ENCODE data around the gene ZP2. TPM values are rescaled to one million over a fixed set of nuclear protein-coding genes. Genes with fewer than 3 reads are reported as not detected.
"Not testable (repeated sequence)": the region's sequence is repeated elsewhere in the genome, so short reads cannot be mapped to it uniquely, and the experiment has no call there.

ZP2 gene
- not detected for total RNA-seq
- long read RNA-seq, result 0 reads

DNA sequence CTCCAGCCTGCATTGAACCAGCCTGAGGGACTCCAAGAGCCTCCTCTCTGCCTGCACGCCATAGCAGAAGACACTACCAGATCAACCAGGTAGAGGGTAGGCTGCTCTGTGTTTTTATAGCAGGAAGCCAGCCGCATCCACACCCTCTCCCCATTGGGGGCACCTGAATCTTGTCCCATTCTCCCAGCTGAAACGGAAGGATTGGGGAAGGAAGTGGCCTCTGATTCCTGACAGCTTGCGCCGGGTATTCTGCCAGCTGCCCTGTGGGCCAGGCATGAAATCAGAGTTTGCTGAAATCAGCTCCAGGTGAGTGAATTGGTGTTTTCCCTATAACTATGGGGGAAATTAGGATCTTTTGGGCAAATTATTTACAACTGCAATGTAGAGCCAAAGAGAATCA lies at the start of gene ZP2:
TSS of gene ZP2 (minus strand) at position 89 of the 400 bp plus-strand sequence. CDS start at position 62, 27 bp downstream.
- DNase-seq (no peak), ATAC-seq (no peak)
- intact Hi-C loops (cut with micrococcal nuclease), result no loop called here

DNA sequence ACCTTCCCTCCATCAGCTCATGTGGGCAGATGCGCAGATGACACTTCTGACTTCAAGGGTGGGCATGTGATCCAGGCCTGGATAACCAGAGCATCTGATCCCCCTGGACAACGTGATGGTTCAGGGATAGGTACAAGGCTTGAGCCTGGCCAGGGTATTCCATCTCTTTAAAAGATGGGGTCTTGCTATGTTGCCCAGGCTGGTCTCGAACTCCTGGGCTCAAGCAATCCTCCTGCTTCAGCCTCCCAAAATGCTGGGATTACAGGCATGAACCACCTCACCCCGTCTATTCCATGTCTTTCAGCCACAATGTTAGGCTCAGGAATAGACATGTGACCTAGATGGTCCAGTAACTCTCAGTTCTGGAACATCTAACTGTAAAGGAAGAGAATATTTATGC lies 45.9 kb upstream of the ZP2 start:
- DNase-seq (no peak), ATAC-seq (no peak)
- intact Hi-C loops (cut with micrococcal nuclease), result no loop called here

DNA sequence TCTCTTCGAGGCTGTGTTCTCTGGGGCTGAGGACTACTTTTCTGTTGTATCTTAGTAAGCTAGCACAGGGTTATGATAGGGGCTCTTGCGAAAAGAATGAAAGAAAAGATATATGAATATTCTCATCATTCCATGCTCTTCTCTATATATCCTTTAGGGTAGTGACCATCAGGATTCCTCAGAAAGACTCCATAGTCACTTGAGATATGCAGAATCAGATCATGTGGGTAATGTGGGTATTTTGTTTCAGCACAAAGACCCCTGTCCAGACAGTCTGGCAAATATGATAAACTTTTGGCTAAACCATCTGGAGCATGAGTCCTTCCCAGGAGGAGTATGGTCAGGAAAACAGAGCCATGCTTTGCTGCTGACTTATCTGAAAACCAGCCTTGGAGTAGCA lies 45.3 kb upstream of the ZP2 start:
- ATAC-seq, result no peak

DNA sequence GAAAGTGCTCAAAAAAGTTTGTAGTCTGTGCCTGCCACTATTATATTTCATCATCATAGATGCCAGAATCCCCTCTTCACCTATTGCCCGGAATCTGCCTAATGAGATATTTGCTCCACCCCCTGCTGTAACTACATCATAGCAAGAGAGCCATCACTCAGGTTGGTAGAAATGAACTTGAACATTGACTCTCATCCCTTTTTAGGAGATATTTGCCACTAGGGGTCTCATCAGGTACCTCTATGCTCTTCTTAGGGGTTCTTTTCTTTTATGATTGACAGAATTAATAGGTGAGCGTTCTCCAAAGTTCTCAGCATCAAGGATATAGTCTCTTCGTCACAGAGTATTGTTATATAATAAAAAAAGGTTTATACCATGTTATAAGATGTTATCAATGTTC lies 42.1 kb upstream of the ZP2 start:
- intact Hi-C loops (cut with micrococcal nuclease), result no loop called here
- DNase-seq, result no peak
- ATAC-seq, result no peak

More for the DNA sequence above, 45.3 kb upstream of the ZP2 start:
- no peak for DNase-seq
- intact Hi-C loops (cut with micrococcal nuclease), result no loop called here

DNA sequence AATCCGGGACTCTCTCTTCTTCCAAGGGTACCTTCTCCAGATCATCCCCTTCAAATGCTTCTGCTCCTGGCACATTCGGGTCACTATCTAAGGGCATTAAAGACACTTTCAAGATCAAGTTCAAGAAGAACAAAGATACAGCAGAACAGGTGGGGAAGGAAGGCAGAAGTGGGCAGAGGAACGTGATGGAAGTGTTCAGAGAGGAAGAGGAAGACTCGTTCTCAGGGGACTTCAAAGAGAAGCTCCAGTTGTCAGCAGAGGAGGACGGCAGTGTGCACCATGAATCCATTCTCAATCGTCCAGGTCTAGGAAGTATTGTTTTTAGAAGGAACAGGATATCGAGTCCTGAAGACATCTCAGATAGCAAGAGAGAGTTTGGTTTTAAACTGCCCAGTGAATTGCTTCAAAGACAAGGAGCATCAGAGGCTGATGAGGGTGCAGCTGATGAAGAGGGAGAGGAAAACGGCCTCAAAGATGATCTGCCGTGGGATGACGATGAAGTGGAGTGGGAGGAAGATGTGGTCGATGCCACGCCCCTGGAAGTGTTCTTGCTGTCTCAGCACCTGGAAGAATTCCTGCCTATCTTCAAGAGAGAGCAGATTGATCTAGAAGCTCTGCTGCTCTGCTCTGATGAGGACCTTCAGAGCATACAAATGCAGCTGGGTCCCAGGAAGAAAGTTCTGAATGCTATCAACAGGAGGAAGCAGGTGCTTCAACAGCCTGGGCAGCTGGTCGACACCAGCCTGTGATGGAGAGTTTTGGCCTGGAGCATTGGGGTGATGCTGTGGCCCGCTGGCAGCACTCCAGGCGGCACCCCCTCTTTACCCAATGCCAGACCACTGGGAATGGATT lies 38.9 kb upstream of the ZP2 start:
- intact Hi-C loops (cut with micrococcal nuclease), result no loop called here
- DNase-seq (no peak), ATAC-seq (no peak)

DNA sequence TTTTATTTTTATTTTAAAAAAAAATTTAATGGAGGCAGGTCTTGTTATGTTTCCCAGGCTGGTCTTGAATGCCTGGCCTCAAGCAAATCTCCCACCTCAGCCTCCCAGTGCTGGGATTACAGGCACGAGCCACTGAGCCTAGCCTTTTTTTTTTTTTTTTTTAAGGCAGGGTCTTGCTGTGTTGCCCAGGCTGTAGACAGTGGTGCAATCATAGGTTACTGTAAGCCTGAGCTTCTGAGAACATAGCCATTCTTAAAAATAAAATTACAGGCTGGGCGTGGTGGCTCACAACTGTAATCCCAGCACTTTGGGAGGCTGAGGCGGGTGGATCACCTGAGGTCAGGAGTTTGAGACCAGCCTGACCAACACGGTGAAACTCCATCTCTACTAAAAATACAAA lies 36.8 kb upstream of the ZP2 start:
- DNase-seq; intact Hi-C loops (cut with micrococcal nuclease); ATAC-seq: not testable (repeated sequence)

DNA sequence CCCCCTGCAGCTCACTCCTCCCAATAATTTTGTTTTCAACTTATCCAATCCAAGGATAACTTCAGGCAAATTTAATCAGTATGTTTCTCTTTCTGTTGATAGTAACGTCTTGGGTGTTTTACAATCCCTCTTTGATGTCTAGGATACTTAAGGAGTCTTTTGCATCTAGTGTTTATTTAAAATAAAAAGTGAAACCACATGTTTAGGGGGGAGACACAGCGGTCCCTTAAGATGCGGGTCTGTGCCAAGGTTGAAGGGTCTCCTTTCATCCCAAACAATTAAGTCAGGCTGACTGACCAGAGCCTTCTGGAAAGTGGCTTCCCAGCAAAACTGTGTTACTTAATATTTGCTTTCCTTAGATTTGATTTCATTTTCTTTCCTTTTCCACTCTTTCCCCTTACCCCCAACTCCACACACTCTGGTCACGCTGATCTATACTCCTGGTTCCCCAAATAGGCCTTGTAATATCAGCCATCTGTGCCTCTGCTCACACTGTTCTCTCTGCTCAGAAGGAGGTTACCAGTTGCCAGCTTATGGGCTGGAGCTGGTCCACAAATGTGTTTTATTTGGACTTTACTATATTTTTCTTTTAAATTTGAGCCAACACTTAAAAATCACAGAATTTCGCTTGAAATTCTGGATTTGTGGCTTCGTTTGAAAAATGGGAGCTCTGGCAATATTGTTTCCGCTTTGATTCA lies 33.3 kb upstream of the ZP2 start:
- ATAC-seq (no peak), DNase-seq (no peak)
- intact Hi-C loops (cut with micrococcal nuclease), result no loop called here

DNA sequence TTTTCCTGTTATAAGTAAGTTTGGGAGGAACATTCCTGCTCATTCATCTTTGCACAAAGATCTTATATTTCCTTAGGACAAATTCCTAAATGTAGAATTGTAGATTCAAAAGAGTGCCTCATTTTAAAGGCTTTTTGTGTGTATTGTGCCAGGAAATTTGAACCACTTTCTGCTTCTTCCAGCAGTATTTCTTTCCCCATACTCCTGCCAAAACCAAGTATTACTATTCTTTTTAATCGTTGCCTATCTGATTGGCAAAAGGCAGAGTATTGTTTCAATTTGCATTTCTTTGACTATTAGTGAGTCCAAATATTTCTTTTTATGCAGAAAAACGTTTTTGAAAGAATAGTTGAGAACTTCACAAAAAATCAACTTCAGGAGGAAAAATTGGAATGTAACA lies 31.4 kb upstream of the ZP2 start:
- DNase-seq (no peak), ATAC-seq (no peak)
- intact Hi-C loops (cut with micrococcal nuclease), result no loop called here

DNA sequence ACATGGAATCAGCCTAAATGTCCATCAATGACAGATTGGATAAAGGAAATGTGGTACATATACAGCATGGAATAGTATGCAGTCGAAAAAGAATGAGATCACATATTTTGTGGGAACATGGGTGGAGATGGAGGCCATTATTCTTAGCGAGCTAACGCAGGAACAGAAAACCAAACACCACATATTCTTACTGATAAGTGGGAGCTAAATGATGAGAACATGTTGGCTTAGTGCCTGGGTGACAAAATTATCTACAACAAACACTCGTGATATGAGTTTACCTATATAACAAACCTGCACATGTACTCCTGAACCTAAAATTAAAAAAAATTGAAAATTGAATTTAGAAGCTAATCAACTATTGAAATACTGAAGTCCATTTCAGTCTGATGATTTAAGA lies 28.3 kb upstream of the ZP2 start:
- ATAC-seq, result no peak
- intact Hi-C loops (cut with micrococcal nuclease), result no loop called here
- DNase-seq, result no peak

DNA sequence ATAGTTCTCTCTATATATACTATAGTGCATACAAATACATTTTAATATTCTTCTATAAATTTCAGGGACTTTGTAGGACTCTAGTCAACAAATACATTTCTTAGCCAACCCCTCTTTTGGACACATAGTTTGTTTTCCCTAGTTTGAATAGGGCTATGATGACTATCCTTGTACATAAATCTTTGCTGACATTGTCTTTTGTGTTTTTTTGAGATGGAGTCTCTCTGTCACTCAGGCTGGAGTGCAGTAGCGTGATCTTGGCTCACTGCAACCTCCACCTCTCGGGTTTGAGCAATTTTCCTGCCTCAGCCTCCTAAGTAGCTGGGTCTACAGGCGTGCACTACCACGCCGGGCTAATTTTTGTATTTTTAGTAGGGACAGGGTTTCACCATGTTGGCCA lies 25.5 kb upstream of the ZP2 start:
- intact Hi-C loops (cut with micrococcal nuclease), result no loop called here
- ATAC-seq, result no peak
- no peak for DNase-seq

DNA sequence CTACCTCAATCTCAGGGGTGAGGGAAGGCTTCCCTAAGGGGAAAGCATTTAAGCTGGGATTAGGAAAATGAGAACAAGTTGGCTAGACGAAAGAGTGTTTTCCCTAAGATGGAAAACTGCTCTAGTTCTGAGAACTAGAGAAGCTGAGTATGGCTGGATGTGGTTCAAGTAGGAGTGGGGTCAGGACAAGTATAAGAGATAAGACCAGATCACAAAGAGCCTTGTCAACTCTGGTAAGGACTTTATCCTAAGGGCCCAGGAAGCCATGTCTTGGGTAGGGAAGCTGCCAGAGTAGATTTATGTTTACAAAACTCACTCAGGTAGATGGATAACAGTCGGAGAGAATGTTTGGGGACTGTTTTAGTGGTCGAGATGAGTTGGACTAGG lies 23.8 kb upstream of the ZP2 start:
- intact Hi-C loops (cut with micrococcal nuclease), result no loop called here
- no peak for DNase-seq
- ATAC-seq, result no peak

DNA sequence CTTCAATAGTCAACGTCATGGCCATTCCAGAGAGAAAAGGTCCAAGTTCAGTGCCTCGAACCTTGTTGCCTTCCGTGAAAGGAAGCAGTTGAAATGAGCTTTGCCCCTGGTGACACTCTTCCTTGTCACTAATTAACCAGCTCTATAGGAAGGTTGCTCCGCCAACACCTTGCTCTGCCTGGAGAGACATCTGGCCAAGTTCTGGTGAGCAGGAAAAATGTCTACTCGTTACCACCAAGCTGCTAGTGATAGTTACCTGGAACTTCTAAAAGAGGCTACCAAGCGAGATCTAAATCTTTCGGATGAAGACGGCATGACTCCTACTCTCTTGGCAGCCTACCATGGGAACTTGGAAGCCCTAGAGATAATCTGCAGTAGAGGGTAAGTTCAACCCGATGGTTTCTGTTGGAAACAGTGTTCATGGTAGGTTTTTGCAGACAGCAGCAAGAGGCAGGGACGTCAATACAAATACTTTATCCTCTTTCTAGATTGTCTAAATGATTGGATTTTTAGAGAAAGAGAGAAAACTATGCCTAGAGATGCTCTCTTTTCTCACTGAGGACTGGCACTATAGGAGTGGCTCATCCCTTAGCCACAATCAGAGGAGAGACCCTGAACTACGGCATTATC lies 22.3 kb upstream of the ZP2 start, which contains the start of gene ANKS4B:
TSS of gene ANKS4B (plus strand) at position 179 of the 630 bp plus-strand sequence. CDS start at position 218, 39 bp downstream.
- DNase-seq (no peak), ATAC-seq (no peak)
- intact Hi-C loops (cut with micrococcal nuclease), result no loop called here

DNA sequence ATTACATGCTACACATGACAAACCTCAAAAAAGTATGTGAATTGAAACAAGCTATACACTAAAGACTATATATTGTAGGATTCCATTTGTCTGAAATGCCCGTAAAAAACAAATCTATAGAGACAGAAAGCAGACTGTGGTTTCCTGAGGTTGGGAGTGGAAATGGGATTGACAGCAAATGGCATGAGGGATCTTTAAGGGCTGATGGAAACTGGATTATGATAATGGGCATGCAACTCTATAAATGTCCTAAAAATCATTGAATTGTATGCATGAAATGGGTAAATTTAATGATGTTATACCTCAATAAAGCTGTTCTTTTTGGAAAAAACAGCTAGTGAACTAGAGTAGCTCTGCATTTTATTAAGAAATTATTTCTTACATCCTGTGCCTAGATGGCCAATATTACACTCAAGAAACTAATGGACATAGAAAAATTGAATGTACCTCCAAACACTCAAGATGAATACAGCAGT lies 21.7 kb upstream of the ZP2 start:
- no peak for DNase-seq
- ATAC-seq, result no peak
- intact Hi-C loops (cut with micrococcal nuclease), result no loop called here

DNA sequence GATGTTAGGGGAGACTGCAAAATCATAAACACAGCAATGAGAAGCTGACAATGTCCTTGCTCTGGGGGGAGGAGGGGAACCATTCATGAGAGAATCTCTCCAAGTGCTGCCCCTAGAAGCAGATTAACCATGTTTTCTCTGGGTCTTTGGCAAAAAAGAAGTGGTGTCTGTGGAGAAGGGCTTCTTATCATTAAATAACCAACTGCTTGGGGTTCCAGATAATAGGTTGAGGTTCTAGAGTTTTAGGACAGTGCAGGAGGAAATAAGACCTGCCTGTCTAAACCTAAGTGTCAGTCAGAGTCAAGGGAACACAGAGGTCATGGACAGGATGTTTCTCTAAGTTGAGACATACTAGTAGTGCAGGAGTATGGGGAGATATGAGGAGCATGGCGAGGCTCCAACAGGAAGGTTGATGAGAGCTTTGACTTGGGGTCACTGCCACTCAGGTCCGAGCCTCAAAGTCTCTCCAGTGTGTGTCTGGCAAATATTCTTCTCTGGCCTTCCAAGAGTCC lies 17.0 kb upstream of the ZP2 start:
- ATAC-seq, result no peak
- intact Hi-C loops (cut with micrococcal nuclease), result no loop called here
- DNase-seq, result no peak

DNA sequence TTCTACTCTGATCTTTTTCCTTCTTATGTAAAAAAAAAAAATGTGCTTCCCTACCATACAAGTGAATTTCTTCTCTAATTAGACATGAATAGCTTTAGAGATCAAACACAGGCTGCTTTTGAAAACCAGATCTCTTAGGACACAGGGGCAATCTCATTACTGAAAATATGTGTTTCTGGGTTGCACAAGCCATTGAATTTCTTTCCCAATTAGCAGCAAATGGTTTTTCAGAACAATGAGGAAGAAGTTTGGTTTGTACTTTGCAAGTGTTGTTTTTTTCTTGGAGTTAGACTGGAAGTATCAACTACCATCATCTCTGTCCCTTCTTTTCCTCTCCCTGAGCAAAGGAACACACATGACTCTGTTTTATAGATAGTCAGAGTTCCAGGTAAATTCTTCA lies 16.5 kb upstream of the ZP2 start:
- ATAC-seq (no peak), DNase-seq (no peak)
- intact Hi-C loops (cut with micrococcal nuclease), result no loop called here

DNA sequence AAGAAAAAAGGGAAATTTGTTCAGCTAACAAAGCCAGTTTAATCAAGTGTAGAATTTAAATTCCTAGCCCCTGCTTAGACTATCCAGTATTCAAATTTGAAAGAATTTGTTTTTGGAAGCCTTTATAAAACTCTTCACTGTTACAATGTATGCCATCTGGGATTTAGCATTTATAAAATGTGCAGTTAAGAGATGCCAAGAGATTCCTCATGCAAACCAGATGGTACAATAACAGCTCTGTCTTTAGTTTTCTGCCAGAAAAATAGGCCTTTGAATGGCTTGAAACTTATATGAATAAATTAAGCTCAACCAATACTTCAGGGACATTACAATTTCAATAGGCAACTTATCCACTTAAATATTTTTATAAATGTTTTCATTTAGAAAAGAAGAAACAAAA lies 15.4 kb upstream of the ZP2 start:
- DNase-seq (no peak), ATAC-seq (no peak)
- intact Hi-C loops (cut with micrococcal nuclease), result no loop called here

DNA sequence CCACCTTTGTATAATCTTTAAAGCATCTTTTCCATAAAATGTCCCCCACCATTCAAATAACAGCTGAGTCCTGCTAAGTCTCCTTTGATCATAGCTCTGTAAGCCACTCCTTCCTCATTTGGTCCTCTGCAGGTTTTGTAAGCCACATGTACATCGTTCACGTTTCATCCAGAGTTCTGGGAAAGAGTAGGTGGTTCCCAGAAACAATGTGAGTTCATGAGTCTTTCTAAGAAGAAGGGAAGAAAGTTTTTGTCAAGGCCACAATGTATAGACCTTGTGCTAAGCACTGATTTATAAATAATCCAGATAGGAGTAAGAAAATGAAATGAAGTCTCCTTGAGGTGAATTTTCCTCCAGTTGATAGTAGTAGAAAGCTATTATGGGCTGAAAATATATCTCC lies 13.4 kb upstream of the ZP2 start:
- DNase-seq, result no peak
- intact Hi-C loops (cut with micrococcal nuclease), result no loop called here

DNA sequence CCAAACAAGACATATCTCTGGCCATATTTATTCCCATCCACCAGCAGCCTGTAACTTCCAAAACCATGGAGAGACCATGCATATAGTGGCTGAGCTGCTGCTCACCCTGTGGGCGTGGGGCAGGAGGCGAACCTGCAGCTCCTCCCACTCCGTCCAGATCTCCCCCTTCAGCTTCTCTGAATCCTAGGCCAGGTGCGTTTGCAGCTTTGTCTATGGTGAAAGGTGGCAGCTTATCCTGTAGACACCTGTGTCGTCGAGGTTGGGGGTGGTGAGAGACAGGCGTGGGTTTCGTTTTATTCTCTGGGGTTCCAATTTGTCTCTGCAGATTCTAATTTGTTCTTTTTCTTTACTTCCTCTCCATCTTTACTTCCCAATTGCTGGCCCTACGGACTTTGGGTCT lies 12.4 kb upstream of the ZP2 start:
- no peak for DNase-seq
- intact Hi-C loops (cut with micrococcal nuclease), result no loop called here
- ATAC-seq, result no peak

More for the DNA sequence above, 13.4 kb upstream of the ZP2 start:
- ATAC-seq, result no peak

DNA sequence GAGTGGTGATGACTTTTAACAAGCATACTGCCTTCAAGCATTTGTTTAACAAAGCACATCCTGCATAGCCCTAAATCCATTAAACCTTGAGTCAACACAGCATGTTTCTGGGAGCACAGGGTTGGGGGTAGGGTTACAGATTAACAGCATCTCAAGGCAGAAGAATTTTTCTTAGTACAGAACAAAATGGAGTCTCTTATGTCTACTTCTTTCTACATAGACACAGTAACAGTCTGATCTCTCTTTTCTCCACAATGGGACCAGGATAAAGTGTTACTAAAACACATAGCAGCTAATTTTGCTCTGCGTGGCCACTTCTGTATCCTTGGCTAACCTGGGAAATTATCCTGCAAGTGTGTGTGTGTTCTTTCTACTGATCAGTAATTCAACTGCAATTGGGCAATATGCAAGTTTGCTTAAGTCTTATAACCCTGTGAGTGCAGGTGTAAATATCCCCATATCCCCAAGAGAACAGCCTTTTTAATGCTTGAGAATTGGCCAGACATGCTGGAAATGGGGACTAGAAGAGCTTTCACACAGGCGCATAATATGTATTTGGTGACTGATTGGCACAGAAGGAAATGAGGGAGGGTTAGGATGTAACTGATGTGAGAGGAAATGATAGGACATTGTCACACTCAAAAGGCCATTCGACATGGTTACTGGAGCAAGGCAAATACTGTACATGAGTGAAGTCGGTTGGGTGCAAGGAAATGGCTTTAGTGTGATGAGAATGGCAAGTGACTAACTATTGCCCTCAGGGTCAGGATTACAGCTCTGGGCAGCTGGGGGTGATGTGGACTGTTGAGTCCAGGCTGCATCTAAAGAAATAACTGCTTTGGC lies 11.3 kb upstream of the ZP2 start:
- DNase-seq (no peak), ATAC-seq (no peak)
- intact Hi-C loops (cut with micrococcal nuclease), result no loop called here
